Measurements from ENCODE around the gene TRAF3IP1. TPM values are rescaled to one million over a fixed set of nuclear protein-coding genes. Genes with fewer than 3 reads are reported as not detected.
"Not testable (repeated sequence)": the region's sequence is repeated elsewhere in the genome, so short reads cannot be mapped to it uniquely, and the experiment has no call there.

TRAF3IP1 gene
- polyA plus RNA-seq, 2 donors: 3.2 to 4.8 TPM

GRCh38 chr2:238305965-238306671 lies 14.2 kb upstream of the TRAF3IP1 start:
- H3K27me3 ChIP-seq (ENCODE audit: control insufficient read depth in 1 of 2, insufficient read depth in 2 of 2, low read length in 2 of 2): no peaks in the 10 kb centered on the region
- H3K4me1 ChIP-seq (ENCODE audit: control insufficient read depth in 2 of 2, insufficient read depth in 2 of 2, low read length in 1 of 2): no peaks in the 10 kb centered on the region
- no peaks in the 10 kb centered on the region for H3K9me3 ChIP-seq (ENCODE audit: control insufficient read depth in 2 of 2, insufficient read depth in 1 of 2, low read depth in 1 of 2, low read length in 1 of 2)
- no peak overlapping the region for H3K27ac ChIP-seq (ENCODE audit: low read depth in 2 of 2, low read length in 1 of 2)
- 71 to 89% methylated on average over 10 to 11 of the region's 11 CpGs for WGBS, 2 donors
- H3K36me3 ChIP-seq (ENCODE audit: control insufficient read depth in 2 of 2, insufficient read depth in 2 of 2, low read length in 1 of 2): no peaks in the 10 kb centered on the region
- no peak overlapping the region for H3K4me3 ChIP-seq (ENCODE audit: low read depth in 1 of 2, low read length in 2 of 2)

DNA sequence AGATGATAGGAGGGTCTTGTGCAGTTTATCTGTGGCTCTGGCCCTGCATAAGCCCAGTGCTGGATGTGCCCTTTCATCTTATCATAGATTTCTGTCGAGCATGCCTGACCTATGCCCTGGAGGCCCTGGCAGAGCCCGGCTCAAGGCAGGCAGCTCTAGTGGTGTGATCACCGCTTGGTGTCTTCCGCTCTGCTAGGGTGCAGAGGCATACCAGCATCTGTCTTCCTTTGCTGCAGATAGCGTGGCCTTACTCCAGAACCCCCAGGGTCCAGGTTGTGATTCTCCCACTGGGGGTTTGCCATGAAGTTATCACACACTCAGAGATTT lies 13.7 kb upstream of the TRAF3IP1 start:
- Histone ChIP-seq H3K4me3 (ENCODE audit: low read depth in 1 of 2, low read length in 2 of 2) (no peak overlapping the region), H3K4me1 (ENCODE audit: control insufficient read depth in 2 of 2, insufficient read depth in 2 of 2, low read length in 1 of 2) (no peaks in the 10 kb centered on the region), H3K9me3 (ENCODE audit: control insufficient read depth in 2 of 2, insufficient read depth in 1 of 2, low read depth in 1 of 2, low read length in 1 of 2) (no peaks in the 10 kb centered on the region), H3K36me3 (ENCODE audit: control insufficient read depth in 2 of 2, insufficient read depth in 2 of 2, low read length in 1 of 2) (no peaks in the 10 kb centered on the region), H3K27ac (ENCODE audit: low read depth in 2 of 2, low read length in 1 of 2) (no peak overlapping the region), H3K27me3 (ENCODE audit: control insufficient read depth in 1 of 2, insufficient read depth in 2 of 2, low read length in 2 of 2) (no peaks in the 10 kb centered on the region)
- WGBS, 2 donors: 69 to 78% methylated on average over 5 of the region's 5 CpGs

DNA sequence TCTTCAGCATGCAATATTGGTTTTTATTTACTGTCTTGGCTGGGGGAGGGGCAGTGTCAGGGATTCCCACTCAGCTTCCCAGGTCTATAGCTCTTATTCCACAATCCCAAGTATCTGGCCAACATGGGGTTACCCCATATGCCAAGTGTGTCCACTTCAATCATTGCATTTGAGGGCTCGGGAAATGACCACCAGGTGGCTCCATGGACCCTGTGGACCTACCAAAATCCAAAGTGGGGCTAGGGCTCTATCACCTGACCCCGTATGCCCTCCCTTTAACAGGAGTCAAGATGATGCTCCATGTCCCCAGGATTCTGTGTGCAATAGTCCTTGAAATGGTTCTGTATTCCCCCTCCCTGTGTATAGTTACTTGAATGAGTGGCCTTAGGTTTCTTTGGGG lies 12.1 kb upstream of the TRAF3IP1 start:
- no peaks in the 10 kb centered on the region for H3K4me1 ChIP-seq (ENCODE audit: control insufficient read depth in 2 of 2, insufficient read depth in 2 of 2, low read length in 1 of 2)
- no peaks in the 10 kb centered on the region for H3K9me3 ChIP-seq (ENCODE audit: control insufficient read depth in 2 of 2, insufficient read depth in 1 of 2, low read depth in 1 of 2, low read length in 1 of 2)
- no peak overlapping the region for H3K27ac ChIP-seq (ENCODE audit: low read depth in 2 of 2, low read length in 1 of 2)
- H3K27me3 ChIP-seq (ENCODE audit: control insufficient read depth in 1 of 2, insufficient read depth in 2 of 2, low read length in 2 of 2): no peaks in the 10 kb centered on the region
- H3K36me3 ChIP-seq (ENCODE audit: control insufficient read depth in 2 of 2, insufficient read depth in 2 of 2, low read length in 1 of 2): no peaks in the 10 kb centered on the region
- no peak overlapping the region for H3K4me3 ChIP-seq (ENCODE audit: low read depth in 1 of 2, low read length in 2 of 2)
- WGBS, 2 donors: 71 to 88% methylated on average over 2 of the region's 2 CpGs

GRCh38 chr2:238310721-238311120 lies 9.6 kb upstream of the TRAF3IP1 start:
- WGBS, 2 donors: 90% methylated on average over 14 of the region's 14 CpGs
- not testable (repeated sequence) for H3K36me3 ChIP-seq (ENCODE audit: control insufficient read depth in 2 of 2, insufficient read depth in 2 of 2, low read length in 1 of 2); H3K4me3 ChIP-seq (ENCODE audit: low read depth in 1 of 2, low read length in 2 of 2); H3K27ac ChIP-seq (ENCODE audit: low read depth in 2 of 2, low read length in 1 of 2); H3K27me3 ChIP-seq (ENCODE audit: control insufficient read depth in 1 of 2, insufficient read depth in 2 of 2, low read length in 2 of 2); H3K4me1 ChIP-seq (ENCODE audit: control insufficient read depth in 2 of 2, insufficient read depth in 2 of 2, low read length in 1 of 2); H3K9me3 ChIP-seq (ENCODE audit: control insufficient read depth in 2 of 2, insufficient read depth in 1 of 2, low read depth in 1 of 2, low read length in 1 of 2)

DNA sequence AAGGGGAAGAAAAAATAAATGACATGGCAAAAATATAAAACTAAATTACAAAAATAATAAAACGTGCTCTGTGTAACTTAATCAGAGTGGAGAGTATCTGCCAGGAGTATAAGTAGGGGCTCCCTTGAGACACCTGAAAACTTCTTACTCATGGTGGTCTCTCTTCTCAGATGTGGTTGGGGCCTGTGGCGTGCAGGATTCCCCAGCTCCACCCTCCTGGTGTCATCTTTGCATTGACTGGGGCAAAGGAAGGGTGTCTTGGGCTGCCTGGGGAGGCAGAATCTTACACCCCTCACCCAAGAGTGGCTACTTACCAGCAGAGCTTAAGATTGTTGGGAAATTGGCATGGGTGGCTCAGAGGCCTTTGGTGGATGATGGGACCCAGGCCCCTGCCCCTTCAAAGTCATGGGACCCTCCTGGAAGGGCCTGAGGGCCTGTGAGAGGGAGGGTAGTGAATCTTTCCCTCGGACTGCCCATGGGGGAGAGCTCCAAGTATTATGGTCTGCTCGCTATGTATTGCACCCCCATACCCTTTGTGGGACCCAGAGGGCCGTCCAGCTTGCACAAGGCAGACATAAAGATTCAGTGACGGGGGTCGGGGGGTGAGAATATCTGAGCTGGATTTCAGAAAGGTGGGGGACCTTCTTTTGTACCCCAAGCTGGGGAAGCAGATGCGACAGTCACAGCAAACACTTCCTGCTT lies 6.9 kb upstream of the TRAF3IP1 start:
- no peaks in the 10 kb centered on the region for H3K4me1 ChIP-seq (ENCODE audit: control insufficient read depth in 2 of 2, insufficient read depth in 2 of 2, low read length in 1 of 2)
- H3K4me3 ChIP-seq (ENCODE audit: low read depth in 1 of 2, low read length in 2 of 2): no peak overlapping the region
- no peak overlapping the region for H3K27ac ChIP-seq (ENCODE audit: low read depth in 2 of 2, low read length in 1 of 2)
- H3K9me3 ChIP-seq (ENCODE audit: control insufficient read depth in 2 of 2, insufficient read depth in 1 of 2, low read depth in 1 of 2, low read length in 1 of 2): no peaks in the 10 kb centered on the region
- 91% methylated on average over 8 of the region's 8 CpGs for WGBS, 2 donors
- no peaks in the 10 kb centered on the region for H3K36me3 ChIP-seq (ENCODE audit: control insufficient read depth in 2 of 2, insufficient read depth in 2 of 2, low read length in 1 of 2)
- H3K27me3 ChIP-seq (ENCODE audit: control insufficient read depth in 1 of 2, insufficient read depth in 2 of 2, low read length in 2 of 2): no peaks in the 10 kb centered on the region

- Histone ChIP-seq H3K27me3 (ENCODE audit: control insufficient read depth in 1 of 2, insufficient read depth in 2 of 2, low read length in 2 of 2) (no peaks in the 10 kb centered on the region), H3K36me3 (ENCODE audit: control insufficient read depth in 2 of 2, insufficient read depth in 2 of 2, low read length in 1 of 2) (no peaks in the 10 kb centered on the region), H3K4me1 (ENCODE audit: control insufficient read depth in 2 of 2, insufficient read depth in 2 of 2, low read length in 1 of 2) (no peaks in the 10 kb centered on the region), H3K4me3 (ENCODE audit: low read depth in 1 of 2, low read length in 2 of 2) (no peak overlapping the region), H3K9me3 (ENCODE audit: control insufficient read depth in 2 of 2, insufficient read depth in 1 of 2, low read depth in 1 of 2, low read length in 1 of 2) (no peaks in the 10 kb centered on the region), H3K27ac (ENCODE audit: low read depth in 2 of 2, low read length in 1 of 2) (no peak overlapping the region)
- WGBS, 2 donors: 68 to 74% methylated on average over 2 of the region's 2 CpGs
Observed at GRCh38 chr2:238313991-238314350, 6.3 kb upstream of the TRAF3IP1 start.

DNA sequence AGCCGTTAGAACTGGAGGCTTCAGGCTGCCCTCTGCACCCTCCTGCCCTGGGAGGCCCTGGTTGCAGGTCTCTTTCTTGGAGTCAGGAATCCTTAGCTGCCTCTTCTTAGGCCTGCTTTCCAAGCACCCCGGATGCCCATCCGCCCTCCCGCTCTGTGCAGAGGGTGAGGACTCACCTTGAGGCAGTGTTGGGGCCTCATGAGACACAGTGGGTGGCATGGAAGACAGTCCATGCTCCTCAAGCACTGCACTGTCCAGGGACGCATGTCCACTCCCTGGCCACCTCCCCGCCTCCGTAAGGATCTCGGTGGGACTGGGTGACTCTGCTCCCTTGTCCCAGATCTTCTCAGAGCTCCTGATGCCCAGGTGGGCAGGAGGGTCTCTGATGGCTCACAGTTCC lies 5.7 kb upstream of the TRAF3IP1 start:
- Histone ChIP-seq H3K4me1 (ENCODE audit: control insufficient read depth in 2 of 2, insufficient read depth in 2 of 2, low read length in 1 of 2) (no peaks in the 10 kb centered on the region), H3K4me3 (ENCODE audit: low read depth in 1 of 2, low read length in 2 of 2) (no peak overlapping the region), H3K36me3 (ENCODE audit: control insufficient read depth in 2 of 2, insufficient read depth in 2 of 2, low read length in 1 of 2) (no peaks in the 10 kb centered on the region), H3K27me3 (ENCODE audit: control insufficient read depth in 1 of 2, insufficient read depth in 2 of 2, low read length in 2 of 2) (no peaks in the 10 kb centered on the region), H3K9me3 (ENCODE audit: control insufficient read depth in 2 of 2, insufficient read depth in 1 of 2, low read depth in 1 of 2, low read length in 1 of 2) (no peaks in the 10 kb centered on the region), H3K27ac (ENCODE audit: low read depth in 2 of 2, low read length in 1 of 2) (no peak overlapping the region)
- 95 to 96% methylated on average over 8 of the region's 8 CpGs for WGBS, 2 donors

DNA sequence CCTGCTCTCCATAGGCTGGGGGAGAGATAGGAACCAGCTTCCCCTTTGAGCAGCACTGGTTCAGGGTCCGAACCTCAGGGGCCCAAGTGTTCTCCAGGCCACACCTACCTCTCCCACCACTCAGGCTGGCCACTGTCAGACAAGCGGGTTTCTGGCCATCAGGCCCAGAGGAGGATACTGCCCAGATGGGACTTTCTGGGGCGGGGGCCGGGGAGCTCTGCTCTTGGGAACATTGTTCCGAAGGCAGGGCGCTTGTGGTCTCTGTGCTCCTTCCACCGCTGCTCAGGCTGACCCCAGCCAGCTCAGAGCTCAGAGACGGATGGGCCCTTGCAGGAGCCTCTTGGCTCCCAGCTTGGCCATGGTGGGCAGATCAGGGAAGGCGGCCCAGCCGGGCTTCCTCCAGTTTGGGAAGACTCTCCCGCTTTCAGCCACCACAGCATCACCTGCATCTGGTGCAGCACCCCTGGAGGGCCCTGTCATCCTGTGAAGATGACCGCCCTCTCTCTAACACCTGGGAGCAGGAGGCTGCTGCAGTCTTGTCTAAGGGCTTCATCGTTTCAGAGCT lies 5.2 kb upstream of the TRAF3IP1 start:
- 93 to 95% methylated on average over 13 of the region's 13 CpGs for WGBS, 2 donors
- Histone ChIP-seq H3K36me3 (ENCODE audit: control insufficient read depth in 2 of 2, insufficient read depth in 2 of 2, low read length in 1 of 2) (no peaks in the 10 kb centered on the region), H3K27ac (ENCODE audit: low read depth in 2 of 2, low read length in 1 of 2) (no peak overlapping the region), H3K9me3 (ENCODE audit: control insufficient read depth in 2 of 2, insufficient read depth in 1 of 2, low read depth in 1 of 2, low read length in 1 of 2) (no peaks in the 10 kb centered on the region), H3K4me1 (ENCODE audit: control insufficient read depth in 2 of 2, insufficient read depth in 2 of 2, low read length in 1 of 2) (peaks cover 0 to 3% of the 10 kb centered on the region in 2 donors), H3K27me3 (ENCODE audit: control insufficient read depth in 1 of 2, insufficient read depth in 2 of 2, low read length in 2 of 2) (no peaks in the 10 kb centered on the region), H3K4me3 (ENCODE audit: low read depth in 1 of 2, low read length in 2 of 2) (no peak overlapping the region)

DNA sequence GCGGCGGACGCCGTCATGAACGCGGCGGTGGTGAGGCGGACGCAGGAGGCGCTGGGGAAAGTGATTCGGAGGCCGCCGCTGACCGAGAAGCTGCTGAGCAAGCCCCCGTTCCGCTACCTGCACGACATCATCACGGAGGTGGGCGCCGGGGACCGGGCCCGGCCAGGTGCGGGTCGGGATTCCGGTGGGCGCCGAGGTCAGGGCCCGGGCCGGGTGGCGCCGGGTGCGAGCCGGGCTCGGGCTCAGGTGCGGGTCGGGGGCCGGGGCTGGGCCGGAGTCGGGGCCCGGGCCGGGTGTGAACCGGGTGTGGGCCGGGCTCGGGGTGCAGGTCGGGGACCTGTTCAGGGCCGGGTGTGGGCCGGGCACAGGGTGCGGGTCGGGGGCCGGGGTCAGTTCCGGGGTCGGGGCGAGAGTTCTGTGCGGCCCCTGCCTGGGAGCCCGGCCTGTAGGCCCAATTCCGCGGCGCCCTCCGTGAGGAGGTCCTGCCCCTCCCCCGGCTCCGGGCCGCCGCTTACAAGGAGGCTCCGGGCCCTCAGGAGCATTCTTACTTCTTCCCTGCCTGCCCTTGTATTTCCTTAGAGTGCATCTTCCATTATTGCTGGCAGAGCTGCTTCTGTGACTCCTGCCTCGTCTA lies 447 bp downstream of the TRAF3IP1 start:
- peaks cover 0 to 6% of the 10 kb centered on the region in 2 donors for H3K36me3 ChIP-seq (ENCODE audit: control insufficient read depth in 2 of 2, insufficient read depth in 2 of 2, low read length in 1 of 2)
- H3K27ac ChIP-seq (ENCODE audit: low read depth in 2 of 2, low read length in 1 of 2): peak overlapping the region; percentile 27 to 37
- peaks cover 6 to 10% of the 10 kb centered on the region in 2 donors for H3K4me1 ChIP-seq (ENCODE audit: control insufficient read depth in 2 of 2, insufficient read depth in 2 of 2, low read length in 1 of 2)
- no peaks in the 10 kb centered on the region for H3K27me3 ChIP-seq (ENCODE audit: control insufficient read depth in 1 of 2, insufficient read depth in 2 of 2, low read length in 2 of 2)
- H3K9me3 ChIP-seq (ENCODE audit: control insufficient read depth in 2 of 2, insufficient read depth in 1 of 2, low read depth in 1 of 2, low read length in 1 of 2): no peaks in the 10 kb centered on the region
- 1% methylated on average over 43 to 65 of the region's 65 CpGs for WGBS, 2 donors
- H3K4me3 ChIP-seq (ENCODE audit: low read depth in 1 of 2, low read length in 2 of 2): peak overlapping the region; percentile 75 to 88

Measured in esophagus (tissue), 2 donors.